ENCODE data around the gene SRGAP1.

SRGAP1 gene

DNA sequence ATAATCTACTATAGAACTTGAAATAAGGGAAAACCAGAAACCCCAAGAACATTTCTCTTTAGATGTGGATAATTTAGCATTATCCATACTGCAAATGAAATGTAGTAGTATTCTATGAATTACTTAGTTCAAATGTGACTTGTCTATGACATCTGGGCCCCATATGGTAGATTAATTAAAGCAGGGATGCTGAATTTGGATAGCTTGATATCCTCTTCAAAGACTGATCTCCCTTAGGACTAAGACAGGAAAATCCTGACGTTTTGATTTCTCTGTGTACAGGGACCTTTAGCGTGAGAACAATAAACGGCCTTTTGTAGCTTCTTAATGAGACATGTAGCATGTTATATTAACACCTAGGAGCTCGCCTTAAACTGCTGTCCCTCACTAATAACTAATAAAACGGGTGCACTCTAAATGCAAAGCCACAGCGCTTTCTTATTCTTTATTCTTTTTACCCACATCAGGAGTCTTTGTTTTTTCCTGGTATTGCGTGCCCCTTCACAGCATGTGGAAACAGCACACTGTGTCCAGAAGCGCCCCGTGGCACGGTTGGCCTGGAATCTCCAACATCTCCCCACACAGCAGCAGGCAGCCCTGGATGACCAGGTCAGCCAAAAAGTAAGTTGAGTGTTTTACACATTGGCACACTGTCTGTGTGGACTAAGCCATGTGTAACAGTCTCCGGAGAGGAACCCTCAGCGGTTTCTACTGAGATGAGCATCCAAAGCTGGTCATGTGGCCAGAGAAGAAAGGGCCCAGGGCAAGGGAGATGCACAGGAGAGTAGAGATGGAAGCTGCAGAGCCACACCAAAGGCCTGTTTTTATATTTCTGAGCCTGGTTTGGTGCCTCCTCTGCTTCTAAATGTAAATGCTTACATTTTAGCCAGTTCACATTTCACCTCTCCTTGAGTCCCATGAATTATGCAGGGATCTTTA is 93.1 kb downstream of the SRGAP1 start:
- POLR2A ChIA-PET: no interaction called here
- DNase-seq (ENCODE audit: extremely low spot score): no peak
- TF ChIP-seq, protein P1, sequence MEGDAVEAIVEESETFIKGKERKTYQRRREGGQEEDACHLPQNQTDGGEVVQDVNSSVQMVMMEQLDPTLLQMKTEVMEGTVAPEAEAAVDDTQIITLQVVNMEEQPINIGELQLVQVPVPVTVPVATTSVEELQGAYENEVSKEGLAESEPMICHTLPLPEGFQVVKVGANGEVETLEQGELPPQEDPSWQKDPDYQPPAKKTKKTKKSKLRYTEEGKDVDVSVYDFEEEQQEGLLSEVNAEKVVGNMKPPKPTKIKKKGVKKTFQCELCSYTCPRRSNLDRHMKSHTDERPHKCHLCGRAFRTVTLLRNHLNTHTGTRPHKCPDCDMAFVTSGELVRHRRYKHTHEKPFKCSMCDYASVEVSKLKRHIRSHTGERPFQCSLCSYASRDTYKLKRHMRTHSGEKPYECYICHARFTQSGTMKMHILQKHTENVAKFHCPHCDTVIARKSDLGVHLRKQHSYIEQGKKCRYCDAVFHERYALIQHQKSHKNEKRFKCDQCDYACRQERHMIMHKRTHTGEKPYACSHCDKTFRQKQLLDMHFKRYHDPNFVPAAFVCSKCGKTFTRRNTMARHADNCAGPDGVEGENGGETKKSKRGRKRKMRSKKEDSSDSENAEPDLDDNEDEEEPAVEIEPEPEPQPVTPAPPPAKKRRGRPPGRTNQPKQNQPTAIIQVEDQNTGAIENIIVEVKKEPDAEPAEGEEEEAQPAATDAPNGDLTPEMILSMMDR (IDR thresholded peaks at IDR 0.05; ENCODE audit: control extremely low read depth, extremely low read depth, low read depth, missing control alignments): no peak
- CTCF ChIA-PET: no interaction called here

GRCh38 chr12:63940310-63941005 is 96.0 kb downstream of the SRGAP1 start:
- TF ChIP-seq, protein P1 (IDR thresholded peaks at IDR 0.05; ENCODE audit: control extremely low read depth, extremely low read depth, low read depth, missing control alignments): no peak
- no peak for DNase-seq (ENCODE audit: extremely low spot score)
- CTCF ChIA-PET: no interaction called here
- POLR2A ChIA-PET: no interaction called here

DNA sequence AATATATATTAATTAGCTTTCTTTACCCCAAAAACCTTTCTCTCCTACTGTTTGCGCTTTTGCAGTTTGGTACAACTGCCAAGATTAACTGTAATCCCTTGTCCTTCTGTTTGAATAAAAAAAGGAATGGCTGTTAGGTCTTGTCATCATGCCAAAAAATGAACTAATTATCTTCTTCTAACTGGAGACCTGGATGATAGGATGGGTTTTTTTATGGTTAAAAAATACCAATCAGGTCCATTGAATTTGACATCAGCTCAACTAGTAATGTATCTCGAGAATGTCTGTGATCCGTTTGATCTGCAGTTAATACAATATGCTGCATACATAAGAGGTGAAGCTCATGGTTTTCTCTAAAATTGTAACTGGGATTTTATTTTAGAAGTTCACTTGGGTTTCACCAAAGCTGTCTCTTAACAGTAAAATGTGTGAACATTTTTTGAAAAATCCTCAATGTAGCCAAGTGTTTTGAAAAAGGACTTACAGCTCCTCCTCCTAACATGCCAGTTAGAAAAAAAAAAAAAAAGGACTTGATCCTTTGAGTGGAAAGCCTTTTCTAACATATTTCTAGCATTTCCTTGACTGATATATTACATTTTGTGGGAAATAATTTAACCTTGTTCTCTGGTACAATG is 96.8 kb downstream of the SRGAP1 start:
- TF ChIP-seq, protein P1 (IDR thresholded peaks at IDR 0.05; ENCODE audit: control extremely low read depth, extremely low read depth, low read depth, missing control alignments): no peak
- CTCF ChIA-PET: no interaction called here

GRCh38 chr12:63941879-63942278 is 97.4 kb downstream of the SRGAP1 start:
- ChIA-PET CTCF (no interaction called here), POLR2A (no interaction called here)
- DNase-seq (ENCODE audit: extremely low spot score): no peak
- TF ChIP-seq, protein P1 (IDR thresholded peaks at IDR 0.05; ENCODE audit: control extremely low read depth, extremely low read depth, low read depth, missing control alignments): no peak

More for the DNA sequence above, 96.8 kb downstream of the SRGAP1 start:
- POLR2A ChIA-PET: no interaction called here
- DNase-seq (ENCODE audit: extremely low spot score): no peak

DNA sequence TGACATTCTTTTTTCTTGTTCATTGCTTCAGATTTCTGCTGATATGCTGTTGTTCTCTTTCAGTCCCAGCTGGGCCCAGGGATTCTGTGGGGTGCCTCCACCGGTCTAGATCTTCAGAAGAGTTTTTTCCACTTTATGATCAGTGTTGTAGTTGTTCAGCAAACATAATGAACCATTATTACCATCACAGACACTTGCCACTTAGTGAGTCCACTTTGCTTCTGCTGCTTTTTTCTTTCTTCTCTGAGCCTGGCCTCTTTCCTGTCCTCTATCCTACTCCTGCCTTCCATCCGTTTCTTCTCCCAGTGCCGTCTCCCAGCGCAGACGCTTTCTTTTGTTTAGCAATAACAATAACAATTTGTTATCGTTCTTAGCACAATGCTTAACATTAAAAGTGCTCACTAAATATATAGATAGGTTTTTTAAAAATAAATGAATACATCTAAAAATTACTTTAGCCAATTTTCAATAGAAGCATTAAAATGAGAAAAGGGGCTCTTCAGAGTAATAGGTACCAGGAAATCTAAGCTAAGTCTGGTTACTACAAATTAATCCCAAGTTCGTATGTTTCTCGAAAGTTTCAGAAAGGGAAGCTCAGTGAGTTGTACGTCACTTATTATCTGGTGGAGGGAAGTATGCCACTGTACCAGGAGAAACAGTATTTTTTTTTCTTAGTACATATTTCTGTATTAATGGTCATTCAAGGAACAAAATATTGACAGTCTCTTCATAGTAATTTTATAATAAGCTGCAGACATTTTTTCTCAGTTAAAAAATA is 98.2 kb downstream of the SRGAP1 start:
- TF ChIP-seq, protein P1 (IDR thresholded peaks at IDR 0.05; ENCODE audit: control extremely low read depth, extremely low read depth, low read depth, missing control alignments): no peak
- DNase-seq (ENCODE audit: extremely low spot score): no peak
- ChIA-PET POLR2A (no interaction called here), CTCF (no interaction called here)

All from GM10248 (cell line).